KMS-11 (cell line): Measurements from ENCODE around the gene GTF2IRD1.
"Not testable (repeated sequence)": the region's sequence is repeated elsewhere in the genome, so short reads cannot be mapped to it uniquely, and the experiment has no call there.

Experiments used
- H2AFZ ChIP-seq: fragments of 200-600 bp; sonication (generic); 2 replicates; pipeline ENCODE4 v1.6.1; 2016; ENCODE audit warnings: antibody characterized with exemption, mixed run types, low read depth
- H3K27ac ChIP-seq: fragments of 200-600 bp; sonication (generic); 2 replicates; pipeline ENCODE4 v1.6.1; 2016; ENCODE audit warnings: mild to moderate bottlenecking, mixed run types
- H3K27me3 ChIP-seq: fragments of 200-600 bp; sonication (generic); 2 replicates; pipeline ENCODE4 v1.6.1; 2017; ENCODE audit warnings: mild to moderate bottlenecking, low read depth, mixed run types, moderate library complexity; ENCODE audit not compliant: insufficient read depth
- H3K36me3 ChIP-seq: fragments of 200-600 bp; sonication (generic); 2 replicates; pipeline ENCODE4 v1.6.1; 2017; ENCODE audit warnings: mild to moderate bottlenecking, mixed run types; ENCODE audit not compliant: insufficient read depth
- H3K4me1 ChIP-seq: fragments of 200-600 bp; sonication (generic); 2 replicates; pipeline ENCODE4 v1.6.1; 2016; ENCODE audit warnings: mild to moderate bottlenecking, low read depth, mixed run types; ENCODE audit not compliant: poor library complexity, severe bottlenecking
- H3K4me2 ChIP-seq: fragments of 200-600 bp; sonication (generic); 2 replicates; pipeline ENCODE4 v1.7.0; 2016; ENCODE audit warnings: mild to moderate bottlenecking, mixed run types
- H3K4me3 ChIP-seq: fragments of 200-600 bp; sonication (generic); IDR thresholded peaks from 2 replicates; pipeline ENCODE4 v1.6.1; 2017; ENCODE audit warnings: low read depth, low read length, mixed read lengths; ENCODE audit not compliant: insufficient read depth
- H3K79me2 ChIP-seq: fragments of 200-600 bp; sonication (generic); 2 replicates; pipeline ENCODE4 v1.6.1; 2016; ENCODE audit warnings: low read depth, mixed run types; ENCODE audit not compliant: insufficient read depth
- H3K9ac ChIP-seq: fragments of 200-600 bp; sonication (generic); 2 replicates; pipeline ENCODE4 v1.6.1; 2016; ENCODE audit warnings: mild to moderate bottlenecking, mixed run types
- H4K20me1 ChIP-seq: fragments of 200-600 bp; sonication (generic); 2 replicates; pipeline ENCODE4 v1.6.1; 2016; ENCODE audit warnings: mild to moderate bottlenecking, mixed run types; ENCODE audit not compliant: insufficient read depth
- CTCF ChIP-seq: fragments of 200-600 bp; sonication (generic); conservative IDR thresholded peaks from 2 replicates; pipeline ENCODE4 v1.6.1; 2017; ENCODE audit warnings: low read depth, mild to moderate bottlenecking, antibody characterized with exemption, low read length, moderate library complexity, mixed read lengths

GTF2IRD1 gene

GRCh38 chr7:74542558-74543117, 88.9 kb downstream of the GTF2IRD1 start:
- Histone ChIP-seq H3K36me3 (no peaks in the 10 kb centered on the region), H3K27me3 (no peaks in the 10 kb centered on the region), H3K79me2 (no peaks in the 10 kb centered on the region), H3K27ac (no peak overlapping the region), H3K9ac (no peak overlapping the region), H3K4me2 (no peak overlapping the region), H3K4me1 (no peaks in the 10 kb centered on the region), H4K20me1 (no peaks in the 10 kb centered on the region), H2AFZ (no peak overlapping the region), H3K4me3 (no peak overlapping the region)
- TF ChIP-seq CTCF: no peak

- Histone ChIP-seq H3K4me1 (no peaks in the 10 kb centered on the region), H3K4me2 (no peak overlapping the region), H3K36me3 (no peaks in the 10 kb centered on the region), H3K9ac (no peak overlapping the region), H3K27ac (no peak overlapping the region), H4K20me1 (no peaks in the 10 kb centered on the region), H3K27me3 (no peaks in the 10 kb centered on the region), H2AFZ (no peak overlapping the region), H3K79me2 (no peaks in the 10 kb centered on the region), H3K4me3 (no peak overlapping the region)
- TF ChIP-seq CTCF: peak; percentile 69
These were observed 91.2 kb downstream of the GTF2IRD1 start for GRCh38 chr7:74544706-74545469.

GRCh38 chr7:74545921-74546320, 92.2 kb downstream of the GTF2IRD1 start:
- TF ChIP-seq CTCF: no peak
- Histone ChIP-seq H3K4me3 (no peak overlapping the region), H4K20me1 (no peaks in the 10 kb centered on the region), H3K27me3 (no peaks in the 10 kb centered on the region), H2AFZ (no peak overlapping the region), H3K4me1 (no peaks in the 10 kb centered on the region), H3K36me3 (no peaks in the 10 kb centered on the region), H3K27ac (no peak overlapping the region), H3K4me2 (no peak overlapping the region), H3K79me2 (no peaks in the 10 kb centered on the region), H3K9ac (no peak overlapping the region)

GRCh38 chr7:74553596-74554012, 99.9 kb downstream of the GTF2IRD1 start:
- not testable (repeated sequence) for H3K9ac ChIP-seq, H3K36me3 ChIP-seq, H3K4me3 ChIP-seq, H3K27ac ChIP-seq, H3K27me3 ChIP-seq, H3K79me2 ChIP-seq, H3K4me1 ChIP-seq, H2AFZ ChIP-seq, H4K20me1 ChIP-seq, H3K4me2 ChIP-seq

- Histone ChIP-seq H3K4me1 (no peaks in the 10 kb centered on the region), H3K27ac (no peak overlapping the region), H3K4me3 (no peak overlapping the region), H2AFZ (no peak overlapping the region), H3K36me3 (no peaks in the 10 kb centered on the region), H3K79me2 (no peaks in the 10 kb centered on the region), H3K4me2 (no peak overlapping the region), H4K20me1 (no peaks in the 10 kb centered on the region), H3K9ac (no peak overlapping the region), H3K27me3 (no peaks in the 10 kb centered on the region)
- no peak for TF ChIP-seq CTCF
These were observed 100.5 kb downstream of the GTF2IRD1 start for GRCh38 chr7:74554178-74554577.
